Activated gamma-delta T cell treated with anti-CD3 and anti-CD28 coated beads, Interleukin-2, amount 50 U/mL, for 16 hours (primary cell): ENCODE measurements around the gene RNF208.
A peak's percentile ranks its signal among the peaks of the same experiment; 100 is the strongest.
"Not testable (repeated sequence)": the region's sequence is repeated elsewhere in the genome, so short reads cannot be mapped to it uniquely, and the experiment has no call there.

ENCODE experiments used
- DNase-seq: peaks from one replicate; pipeline ENCODE4 v3.0.0-alpha.2; 2020; ENCODE audit warnings: low read depth

RNF208 gene

DNA sequence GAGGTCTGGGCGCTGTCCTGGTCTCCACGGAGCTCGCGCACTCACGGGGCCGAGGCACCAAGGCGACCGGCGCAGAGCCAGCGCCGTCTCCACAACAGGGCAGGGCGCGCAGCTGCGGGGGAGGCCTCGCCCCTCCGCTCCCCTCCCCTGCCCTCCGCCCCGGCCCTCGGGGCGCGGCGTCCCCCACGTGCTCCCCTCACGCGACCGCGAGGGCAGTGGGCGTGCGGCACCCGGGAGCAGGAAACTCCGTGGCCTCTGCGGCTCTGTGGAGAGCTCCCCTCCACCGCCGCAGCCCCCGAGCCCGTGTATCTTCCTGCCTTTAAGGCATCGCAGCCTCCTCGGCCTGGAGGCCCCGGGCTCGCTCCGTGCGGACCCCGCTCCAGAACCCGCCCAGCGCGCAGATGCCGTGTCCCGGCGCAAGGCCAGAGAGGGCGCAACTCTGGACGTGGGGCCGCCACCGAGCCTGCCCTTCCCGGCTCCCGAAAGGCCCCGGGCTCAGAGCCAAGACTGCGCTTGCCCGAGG lies 18.3 kb upstream of the RNF208 start:
- peak; percentile 52 for DNase-seq

DNA sequence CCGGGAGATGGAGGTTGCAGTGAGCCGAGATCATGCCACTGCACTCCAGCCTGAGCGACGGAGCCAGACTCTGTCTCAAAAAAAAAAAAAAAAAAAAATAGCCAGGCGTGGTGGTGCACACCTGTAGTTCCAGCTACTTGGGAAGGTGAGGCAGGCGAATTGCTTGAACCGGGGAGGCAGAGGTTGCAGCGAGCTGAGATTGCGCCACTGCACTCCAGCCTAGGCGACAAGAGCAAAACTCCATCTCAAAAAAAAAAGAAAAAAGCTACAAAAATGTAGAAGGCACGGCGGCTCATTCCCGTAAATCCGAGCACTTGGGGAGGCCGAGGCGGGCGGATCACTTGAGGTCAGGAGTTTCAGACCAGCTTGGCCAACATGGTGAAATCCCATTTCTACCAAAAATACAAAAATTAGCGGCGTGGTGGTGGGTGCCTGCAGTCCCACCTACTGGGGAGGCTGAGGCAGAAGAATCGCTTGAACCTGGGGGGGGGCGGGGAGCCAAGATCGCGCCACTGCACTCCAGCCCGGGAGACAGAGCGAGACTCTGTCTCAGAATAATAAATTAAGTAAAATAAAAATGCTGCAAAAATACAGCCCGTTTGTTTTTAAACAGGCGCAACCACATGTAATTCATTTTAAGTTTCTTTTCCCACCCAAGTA lies 17.6 kb upstream of the RNF208 start:
- DNase-seq = not testable (repeated sequence)

DNA sequence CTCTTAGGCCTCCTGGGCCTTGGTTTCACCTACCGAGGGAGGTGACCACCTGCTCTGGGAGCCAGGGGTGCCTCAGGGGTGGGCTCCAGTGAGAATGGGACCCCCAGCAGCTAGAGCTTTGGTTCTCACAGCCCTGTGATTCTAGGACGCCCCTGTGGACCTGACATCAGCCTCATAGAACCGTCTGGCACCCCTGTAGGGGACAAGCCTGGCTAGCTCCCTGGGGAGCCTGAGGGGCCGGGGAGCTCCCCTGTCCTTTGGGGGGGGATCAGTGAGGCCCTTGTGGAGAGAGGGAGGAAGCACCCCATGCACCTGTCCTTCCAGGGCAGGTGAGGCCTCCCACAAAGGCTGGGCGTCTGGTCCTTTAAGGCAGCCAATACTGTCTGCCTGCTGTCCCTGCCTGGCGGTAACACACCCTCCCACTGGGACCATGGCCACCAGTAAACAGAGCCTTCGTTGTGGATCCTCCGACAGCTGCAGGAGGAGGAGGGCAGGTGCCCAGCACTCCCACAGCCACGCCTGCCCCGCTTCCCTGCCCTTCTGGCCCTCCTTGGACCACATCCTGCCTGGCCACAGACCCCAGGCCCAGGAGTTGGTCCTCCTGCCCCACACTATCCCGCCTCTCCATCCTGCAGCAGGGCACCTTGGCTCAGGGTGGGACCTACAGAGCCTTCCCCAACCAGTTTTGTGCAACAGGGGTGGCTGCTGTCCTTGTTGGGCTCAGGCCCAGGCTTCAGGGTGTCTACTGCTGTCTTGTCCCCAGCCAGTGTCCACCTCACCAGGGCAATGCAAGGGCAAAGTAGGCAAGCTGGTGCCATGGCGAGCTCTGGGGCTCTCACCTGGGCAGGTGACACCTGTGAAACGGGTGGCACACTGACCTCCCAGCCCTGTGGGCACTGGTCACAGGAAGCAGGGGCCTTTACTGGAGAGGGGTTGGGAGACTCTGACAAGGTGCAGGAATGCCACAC lies 16.0 kb upstream of the RNF208 start:
- DNase-seq = no peak

DNA sequence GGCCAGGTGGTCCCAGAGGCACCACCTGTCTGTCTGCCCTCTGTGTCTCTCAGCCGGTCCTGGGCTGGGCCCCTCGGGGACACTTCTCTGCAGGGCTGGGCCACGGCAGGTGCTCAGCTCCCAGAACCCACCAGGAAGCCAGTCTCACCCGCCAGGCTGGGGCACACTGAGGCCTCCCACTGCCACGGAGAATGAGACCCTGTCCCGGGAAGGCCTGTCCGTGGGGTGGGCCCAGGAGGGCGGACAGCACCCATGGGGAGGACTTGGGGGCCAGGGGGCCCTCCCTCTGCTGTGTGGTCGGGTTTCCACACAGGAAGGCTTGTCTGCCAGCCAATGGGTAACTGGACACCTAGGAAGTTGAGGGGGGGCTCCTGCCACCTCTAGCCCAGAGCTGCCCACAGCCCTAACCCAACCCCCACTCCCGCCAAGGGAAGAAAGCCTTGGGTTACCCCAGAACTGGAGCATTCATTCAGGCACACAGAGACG lies 14.9 kb upstream of the RNF208 start:
- no peak for DNase-seq

DNA sequence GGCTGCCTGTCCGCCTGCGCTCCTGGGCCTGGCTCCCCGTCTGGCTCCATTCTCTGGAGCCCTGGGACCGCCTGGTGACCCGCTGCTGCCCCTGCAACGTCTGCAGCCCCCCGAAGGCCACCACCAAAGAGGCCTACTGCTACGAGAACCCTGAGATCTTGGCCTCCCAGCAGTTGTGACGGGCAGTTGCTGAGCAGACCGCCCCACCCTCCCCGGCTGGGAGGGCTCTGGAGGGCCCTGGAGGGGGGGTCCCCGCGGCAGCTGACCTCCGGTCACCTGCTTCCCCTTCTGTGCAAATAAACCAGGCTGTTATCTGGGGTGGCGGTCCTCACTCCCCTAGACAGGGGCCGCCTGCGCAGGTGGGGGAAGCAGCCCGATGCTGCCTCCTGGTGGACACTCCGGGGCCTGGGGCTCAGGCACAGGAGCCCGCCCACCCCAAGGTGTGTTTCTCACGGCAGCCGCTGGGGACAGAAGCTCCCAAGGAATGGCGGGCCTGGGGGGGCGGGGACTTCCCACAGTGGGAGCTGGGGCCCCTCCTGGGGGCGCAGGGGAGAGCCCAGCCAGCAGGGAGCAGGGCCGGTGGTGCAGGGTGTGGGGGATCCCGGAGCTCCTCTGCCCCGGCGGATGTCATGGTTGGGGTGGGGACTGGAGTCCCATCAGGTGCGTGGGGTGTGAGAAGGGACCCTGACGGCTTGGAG lies 14.3 kb upstream of the RNF208 start:
- DNase-seq = peak; percentile 87

DNA sequence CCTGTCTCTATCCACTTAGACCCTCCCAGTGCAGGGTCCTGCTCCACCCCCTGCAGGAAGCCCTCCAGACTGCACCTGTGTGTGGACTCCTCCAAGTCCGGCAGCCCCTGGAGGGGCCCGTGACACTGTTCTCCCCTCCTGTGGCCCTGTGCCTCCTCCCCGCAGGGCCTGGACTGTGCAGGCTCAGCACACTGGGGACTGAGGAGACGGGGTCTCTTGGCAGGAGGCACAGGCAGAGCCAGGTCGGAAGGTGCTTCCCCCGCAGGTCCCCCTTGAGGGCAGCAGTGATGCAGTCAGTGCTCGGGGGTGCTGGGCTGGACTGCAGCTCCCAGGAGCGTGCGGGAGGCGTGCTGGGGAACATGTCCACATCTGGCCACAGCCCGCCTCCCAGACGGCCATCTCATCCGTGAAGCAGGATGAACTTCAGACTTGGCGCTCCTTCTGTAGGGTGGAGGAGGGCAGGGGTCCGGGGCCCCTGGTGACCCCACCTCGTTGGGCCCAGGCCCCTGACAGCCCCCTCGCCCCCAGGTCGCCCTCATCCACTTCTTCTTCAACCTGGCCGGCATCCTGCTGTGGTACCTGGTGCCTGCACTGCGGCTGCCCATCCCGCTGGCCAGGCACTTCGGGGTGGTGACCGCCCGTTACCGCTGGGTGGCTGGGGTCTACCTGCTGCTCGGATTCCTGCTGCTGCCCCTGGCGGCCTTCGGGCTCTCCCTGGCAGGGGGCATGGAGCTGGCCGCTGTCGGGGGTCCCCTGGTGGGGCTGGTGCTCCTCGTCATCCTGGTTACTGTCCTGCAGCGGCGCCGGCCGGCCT lies 13.6 kb upstream of the RNF208 start:
- no peak for DNase-seq

DNA sequence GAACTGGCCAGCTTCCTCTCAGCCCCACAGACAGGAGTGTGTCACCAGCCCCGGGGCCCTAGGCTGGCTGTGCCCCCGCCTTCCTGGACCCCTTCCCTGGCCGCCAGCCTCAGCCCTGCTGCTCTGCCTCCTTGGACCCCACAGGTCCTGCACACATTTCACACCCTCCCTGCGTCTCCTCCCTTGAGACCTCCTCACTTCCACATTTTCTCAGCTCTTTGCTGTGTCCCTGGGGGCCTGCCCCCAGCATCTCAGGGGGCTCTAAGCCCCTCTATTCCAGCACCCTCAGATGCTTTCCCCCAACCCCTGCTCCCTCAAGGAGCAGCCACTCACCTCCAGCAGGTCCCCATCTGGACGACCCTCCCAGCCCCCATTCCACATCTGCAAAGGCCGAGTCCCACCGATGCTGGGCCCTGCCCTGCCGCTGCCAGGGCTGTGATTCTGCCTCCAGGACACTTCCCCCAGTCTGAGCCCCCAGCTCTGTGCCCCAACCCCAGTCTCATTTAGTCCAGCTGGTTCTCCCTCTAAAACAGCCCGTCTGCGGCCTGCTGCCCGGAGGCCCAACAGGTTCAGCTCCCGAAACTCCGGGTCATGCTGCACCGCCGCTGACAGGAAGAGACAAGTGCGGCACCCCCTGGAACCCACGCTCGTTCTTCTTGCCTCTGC lies 12.9 kb upstream of the RNF208 start:
- DNase-seq = no peak

DNA sequence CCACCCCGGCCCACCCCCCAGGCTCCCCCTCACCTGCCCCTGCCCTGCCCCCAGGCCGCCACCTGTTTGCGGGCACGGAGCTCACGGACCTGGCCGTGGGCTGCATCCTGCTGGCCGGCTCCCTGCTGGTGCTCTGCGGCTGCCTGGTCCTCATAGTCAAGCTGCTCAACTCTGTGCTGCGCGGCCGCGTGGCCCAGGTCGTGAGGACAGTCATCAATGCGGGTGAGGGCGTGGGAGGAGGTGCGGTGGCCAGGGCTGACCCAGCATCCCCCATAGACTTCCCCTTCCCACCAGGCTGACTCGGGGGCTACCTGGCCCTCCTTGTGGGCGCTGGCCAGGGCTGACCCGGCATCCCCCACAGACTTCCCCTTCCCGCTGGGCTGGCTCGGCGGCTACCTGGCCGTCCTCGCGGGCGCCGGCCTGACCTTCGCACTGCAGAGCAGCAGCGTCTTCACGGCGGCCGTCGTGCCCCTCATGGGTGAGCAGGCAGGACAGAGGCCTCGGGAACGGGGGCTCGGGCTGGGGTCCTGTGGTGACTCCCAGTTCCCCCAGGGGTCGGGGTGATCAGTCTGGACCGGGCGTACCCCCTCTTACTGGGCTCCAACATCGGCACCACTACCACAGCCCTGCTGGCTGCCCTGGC lies 12.1 kb upstream of the RNF208 start:
- no peak for DNase-seq

DNA sequence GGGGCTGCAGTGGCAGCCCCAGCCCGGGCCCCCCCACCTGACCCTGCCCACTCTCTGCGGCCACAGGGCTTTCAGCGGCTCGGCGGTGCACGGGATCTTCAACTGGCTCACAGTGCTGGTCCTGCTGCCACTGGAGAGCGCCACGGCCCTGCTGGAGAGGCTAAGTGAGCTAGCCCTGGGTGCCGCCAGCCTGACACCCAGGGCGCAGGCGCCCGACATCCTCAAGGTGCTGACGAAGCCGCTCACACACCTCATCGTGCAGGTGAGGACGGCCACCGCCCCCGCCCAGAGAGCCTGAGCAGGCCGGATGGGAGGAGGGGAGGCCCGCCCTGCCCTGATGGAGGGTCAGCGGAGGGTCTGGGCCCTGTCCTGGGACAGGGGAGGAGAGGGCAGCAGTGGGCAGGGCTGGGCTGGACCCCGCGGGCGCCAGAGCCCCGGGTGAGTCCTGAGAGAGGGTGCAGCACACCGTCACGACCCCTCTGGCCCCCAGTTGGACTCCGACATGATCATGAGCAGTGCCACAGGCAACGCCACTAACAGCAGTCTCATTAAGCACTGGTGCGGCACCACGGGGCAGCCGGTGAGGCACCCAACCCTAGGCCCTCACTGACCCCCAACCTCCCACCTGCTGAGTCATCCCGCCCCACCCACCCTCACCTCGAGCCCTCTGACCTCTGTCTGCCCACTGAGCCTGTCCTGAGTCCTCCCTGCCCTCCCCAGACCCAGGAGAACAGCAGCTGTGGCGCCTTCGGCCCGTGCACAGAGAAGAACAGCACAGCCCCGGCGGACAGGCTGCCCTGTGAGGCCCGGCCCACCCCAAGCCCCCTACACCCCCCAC lies 11.3 kb upstream of the RNF208 start:
- no peak for DNase-seq

DNA sequence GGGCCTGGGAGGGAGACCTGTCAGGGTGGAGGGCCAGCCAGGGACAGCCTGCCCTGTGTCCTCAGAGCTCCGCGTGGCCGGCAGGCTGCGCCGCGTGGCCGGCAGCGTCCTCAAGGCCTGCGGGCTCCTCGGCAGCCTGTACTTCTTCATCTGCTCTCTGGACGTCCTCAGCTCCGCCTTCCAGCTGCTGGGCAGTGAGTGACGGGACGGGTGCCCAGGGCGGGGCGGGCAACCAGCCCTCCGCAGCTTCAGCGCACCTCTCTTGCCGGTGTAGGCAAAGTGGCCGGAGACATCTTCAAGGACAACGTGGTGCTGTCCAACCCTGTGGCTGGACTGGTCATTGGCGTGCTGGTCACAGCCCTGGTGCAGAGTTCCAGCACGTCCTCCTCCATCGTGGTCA lies 10.5 kb upstream of the RNF208 start:
- no peak for DNase-seq

DNA sequence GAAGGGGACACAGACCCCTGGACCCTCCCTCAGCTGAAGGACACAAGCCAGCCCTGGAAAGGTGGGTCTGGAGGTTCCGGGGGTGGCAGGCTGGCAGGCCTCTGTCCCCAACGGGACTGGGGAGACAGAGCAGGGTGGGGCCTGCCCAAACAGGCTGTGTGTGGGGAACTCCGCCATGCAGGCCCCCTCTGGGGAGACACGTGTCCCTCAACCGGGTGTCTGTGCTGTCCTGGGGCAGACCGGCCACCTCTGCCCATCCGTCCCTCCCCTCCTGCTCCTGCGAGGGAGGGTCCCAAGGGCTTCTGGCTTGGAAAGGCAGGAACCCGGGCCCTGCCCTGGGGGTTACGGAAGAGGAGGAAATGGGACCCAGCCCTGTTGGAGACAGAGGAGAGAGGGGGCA lies 10.1 kb upstream of the RNF208 start:
- no peak for DNase-seq

DNA sequence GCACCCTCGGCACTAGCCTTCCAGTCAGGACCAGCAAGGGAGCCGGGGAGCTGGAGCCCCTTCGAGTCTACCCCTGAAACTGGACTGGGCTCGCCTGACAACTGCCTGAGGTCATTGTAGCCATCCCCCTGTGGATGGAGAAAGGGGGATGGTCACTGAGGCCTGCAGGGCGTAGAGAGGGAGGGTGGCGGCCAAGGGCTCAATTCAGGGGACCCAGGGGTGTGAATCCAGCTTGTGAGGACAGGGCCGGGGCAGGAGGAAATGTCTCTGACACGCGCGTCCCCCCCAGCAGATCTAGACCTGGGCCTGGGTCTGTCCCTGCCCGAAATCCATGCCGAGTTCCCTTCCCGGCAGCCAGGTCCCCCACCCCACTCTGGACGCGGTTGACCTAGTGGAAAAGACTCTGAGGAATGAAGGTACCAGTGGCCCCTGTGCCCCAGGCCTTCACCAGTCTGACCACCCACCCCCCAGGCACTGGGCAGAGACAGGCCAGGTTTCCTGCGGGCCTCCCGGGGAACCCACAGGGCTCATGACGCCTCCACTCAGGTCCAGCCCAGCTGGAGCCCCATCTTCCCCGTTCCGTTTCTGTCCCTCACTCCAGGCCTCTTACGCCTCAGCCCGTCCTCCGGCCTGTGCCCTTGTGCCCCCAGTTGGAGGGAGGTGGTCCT lies 9.5 kb upstream of the RNF208 start:
- DNase-seq = no peak

DNA sequence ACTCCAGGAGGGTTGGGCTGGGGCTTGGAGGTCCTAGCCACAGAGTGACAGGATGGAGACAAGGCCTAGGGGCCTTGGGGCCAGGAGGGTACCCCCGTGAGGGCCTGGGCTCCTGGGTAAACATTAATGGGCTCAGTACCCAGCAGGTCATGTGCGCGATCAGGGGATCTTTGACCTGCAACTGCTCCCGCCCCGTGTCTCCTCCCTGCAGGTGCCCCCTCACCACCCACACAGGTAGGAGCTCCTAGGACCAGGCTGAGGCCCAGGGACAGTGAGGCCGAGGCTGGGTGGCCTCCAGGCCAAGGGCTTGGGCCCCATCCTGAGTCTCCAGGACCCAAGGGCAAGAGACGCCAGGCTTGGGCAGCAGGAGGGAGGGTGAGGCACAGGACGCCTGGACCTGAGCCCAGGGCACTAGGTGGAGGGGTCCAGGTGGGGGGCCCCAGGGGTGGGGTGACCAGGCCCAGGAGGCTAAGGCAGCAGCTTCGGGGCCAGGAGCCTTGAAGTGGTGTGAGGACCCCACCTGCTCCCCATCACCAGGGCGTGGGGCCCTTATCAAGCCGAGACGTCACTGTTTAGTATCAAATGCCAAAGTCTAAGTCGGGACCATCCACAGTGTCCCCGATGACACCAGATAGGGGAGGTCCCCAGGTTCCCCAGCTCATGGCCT lies 8.8 kb upstream of the RNF208 start, which contains the start of gene SLC34A3:
Gene SLC34A3 (plus strand): TSS at position 197 of the 667 bp plus-strand sequence. CDS start 802 bp downstream, outside the sequence.
- no peak for DNase-seq

DNA sequence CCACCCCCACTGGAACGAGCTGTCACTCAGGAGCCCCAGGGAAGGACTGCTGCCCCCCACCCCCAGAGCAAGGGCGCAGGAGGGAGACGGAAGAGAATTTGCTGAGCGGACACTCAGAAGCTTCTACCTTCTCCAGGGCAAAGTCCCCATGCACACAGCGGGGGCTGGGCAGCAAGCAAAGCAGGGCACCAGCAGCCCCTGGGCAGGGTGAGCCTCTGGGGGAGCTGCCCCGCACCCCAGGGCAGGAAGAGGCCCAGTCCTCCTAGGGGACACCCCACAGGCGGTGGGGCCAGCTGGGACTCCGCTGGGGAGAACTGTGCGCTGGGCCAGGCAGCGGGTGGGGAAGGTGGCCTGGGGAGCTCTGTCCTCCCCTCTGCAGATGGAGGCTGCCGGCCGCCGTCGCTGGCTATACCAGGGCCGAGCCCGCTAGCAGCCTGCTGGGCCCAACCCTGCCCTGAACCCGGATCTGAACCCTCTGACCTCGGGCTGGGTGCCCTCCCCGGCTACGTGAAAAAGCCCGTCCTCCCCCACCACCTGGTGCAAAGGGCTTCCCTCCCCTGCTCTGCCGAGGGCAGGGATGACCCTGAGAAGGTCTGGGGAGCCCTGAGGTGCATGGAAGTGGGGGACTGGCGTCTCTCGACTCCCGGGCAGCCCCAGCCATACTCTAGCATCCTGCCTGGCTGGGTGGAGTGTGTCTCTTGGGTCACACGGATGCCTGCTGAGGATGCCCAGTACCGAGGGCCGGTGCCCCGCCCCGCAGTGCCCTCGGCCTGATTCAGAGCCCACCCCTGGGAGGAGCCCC lies 8.1 kb upstream of the RNF208 start:
- DNase-seq = no peak

DNA sequence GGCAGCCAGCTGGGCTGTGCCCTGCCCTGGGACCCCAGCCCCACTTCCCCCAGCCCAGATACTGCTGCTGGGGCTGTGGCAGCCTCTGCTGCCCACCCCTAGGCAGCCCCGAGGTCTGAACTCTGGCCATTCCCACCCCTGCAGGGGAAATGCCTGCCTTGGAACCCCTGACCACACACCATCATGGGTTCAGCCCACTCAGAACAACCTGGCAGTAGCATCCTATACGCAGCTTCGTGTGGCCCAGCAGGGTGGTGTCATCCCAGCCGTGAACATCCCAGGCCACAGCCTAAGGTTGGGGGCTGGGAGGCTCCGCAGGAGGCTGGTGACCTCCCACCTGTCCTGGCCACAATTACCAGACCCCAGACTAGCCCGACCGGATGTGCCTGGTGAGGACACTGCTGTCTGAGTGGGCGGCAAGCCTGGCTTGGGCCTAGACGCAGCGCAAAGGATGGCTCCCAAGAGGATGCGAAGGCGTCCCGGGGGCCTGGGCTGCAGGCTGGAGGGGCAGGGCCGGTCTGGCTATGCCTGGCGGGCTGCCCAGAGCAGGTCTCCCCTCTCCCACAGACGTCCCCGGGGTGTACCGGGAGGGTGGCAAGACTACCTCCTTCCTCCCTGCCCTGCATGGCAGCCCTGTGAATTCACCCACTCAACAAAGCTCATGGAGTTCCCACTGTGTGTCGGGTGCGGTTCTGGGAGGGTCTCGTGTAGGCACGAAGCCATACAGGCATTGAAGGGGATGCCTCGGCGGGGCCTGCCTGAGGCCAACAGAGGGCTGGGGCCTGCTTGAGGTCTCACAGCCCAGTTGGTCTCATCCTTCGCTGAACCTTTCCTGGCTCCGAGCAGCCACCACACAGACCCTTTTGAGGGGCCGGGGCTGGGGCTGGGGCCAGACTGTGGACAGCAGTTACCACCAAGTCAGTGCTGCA lies 7.2 kb upstream of the RNF208 start:
- DNase-seq = no peak

DNA sequence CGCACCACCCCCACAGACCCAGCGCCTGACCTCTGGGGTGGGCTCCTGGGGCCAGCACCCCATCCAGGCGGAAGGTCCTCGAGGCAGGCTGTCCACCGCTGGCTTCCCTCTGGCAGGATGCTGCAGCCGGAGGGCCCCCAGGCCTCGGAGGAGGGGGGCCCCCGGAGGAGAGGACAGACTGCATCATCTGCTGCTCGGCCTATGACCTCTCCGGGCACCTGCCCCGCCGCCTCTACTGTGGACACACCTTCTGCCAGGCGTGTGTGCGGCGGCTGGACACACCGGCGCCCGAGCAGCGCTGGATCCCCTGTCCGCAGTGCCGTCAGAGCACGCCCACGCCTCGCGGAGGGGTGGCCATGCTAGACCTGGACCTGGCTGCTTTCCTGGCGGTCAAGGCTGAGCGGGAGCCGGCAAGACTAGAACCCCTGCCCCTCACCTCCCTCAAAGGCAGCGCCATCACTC lies 6.5 kb upstream of the RNF208 start:
- DNase-seq = no peak
